ENCODE measurements around the gene PLEKHA6. TPM values are rescaled to one million over a fixed set of nuclear protein-coding genes. Genes with fewer than 3 reads are reported as not detected.

Gene PLEKHA6
- total RNA-seq, 1 experiment from 2014 or later = 2.1 TPM

DNA sequence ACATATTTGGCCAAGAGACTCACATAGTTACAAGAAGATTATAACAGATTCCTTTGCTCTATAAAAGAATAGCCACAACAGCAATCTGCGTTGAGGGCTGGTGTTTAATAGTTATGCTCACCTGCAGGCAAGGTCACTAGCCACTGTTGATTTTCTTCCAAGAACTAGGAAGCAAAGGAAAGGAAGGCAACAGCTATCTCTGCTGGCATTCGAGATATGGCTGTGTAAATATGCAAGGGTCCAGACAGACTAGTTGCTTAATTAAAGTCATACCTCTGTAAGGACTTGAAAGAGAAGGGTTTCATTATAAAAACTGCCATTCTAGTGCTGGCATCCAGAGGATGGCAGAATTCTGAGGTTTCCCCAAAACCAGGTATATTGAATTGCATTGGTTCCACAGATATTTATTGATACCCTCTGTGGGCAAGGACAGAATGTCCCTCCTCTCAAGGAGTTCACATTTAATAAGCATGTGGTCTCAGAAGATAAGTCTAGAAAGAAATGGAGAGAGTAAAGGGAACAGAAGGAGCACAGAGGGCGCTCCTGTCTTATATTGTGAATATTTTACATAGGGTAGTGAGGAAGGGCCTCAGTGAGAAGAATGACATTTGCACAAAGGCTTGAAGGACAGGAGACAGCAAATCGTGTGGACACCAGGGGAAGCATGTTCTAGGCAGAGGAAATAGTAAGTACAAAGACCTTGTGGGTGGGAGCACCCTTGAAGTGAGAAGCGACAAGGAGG is 23.6 kb upstream of the PLEKHA6 start:
- Histone ChIP-seq H3K18ac (ENCODE audit: insufficient read length, low read depth, low read length) (no peak overlapping the region), H3K27ac (ENCODE audit: insufficient read length, low read depth, low read length) (no peak overlapping the region), H3K27me3 (ENCODE audit: insufficient read depth, low read length) (peaks cover 6% of the 10 kb centered on the region; the same call in 1 of the 2 replicates), H3K79me2 (ENCODE audit: insufficient read depth, low read length) (no peaks in the 10 kb centered on the region), H2BK5ac (ENCODE audit: insufficient read length, low read length) (no peak overlapping the region), H4K20me1 (ENCODE audit: control insufficient read depth, insufficient read depth, insufficient read length) (no peaks in the 10 kb centered on the region), H3K23me2 (ENCODE audit: insufficient read length, low read depth, low read length, poor library complexity, severe bottlenecking) (peaks cover under 1% of the 10 kb centered on the region), H2BK12ac (ENCODE audit: insufficient read length, low read depth, low read length) (no peak overlapping the region), H3K79me1 (ENCODE audit: insufficient read depth, low read depth, low read length, poor library complexity, severe bottlenecking) (no peaks in the 10 kb centered on the region), H2BK15ac (ENCODE audit: low read depth, low read length) (no peak overlapping the region), H2AK5ac (ENCODE audit: insufficient read length, low read length) (no peak overlapping the region), H3K56ac (ENCODE audit: insufficient read length, low read depth, low read length) (no peak overlapping the region), H3K4ac (ENCODE audit: low read depth, low read length) (no peak overlapping the region), H3K23ac (ENCODE audit: insufficient read length, low read depth, low read length) (no peak overlapping the region), H2AFZ (ENCODE audit: low read length) (no peak overlapping the region), H3T11ph (ENCODE audit: low read length) (no peak overlapping the region), H3K4me2 (ENCODE audit: insufficient read depth, insufficient read length, low read length) (no peak overlapping the region), H3K4me1 (ENCODE audit: insufficient read depth, low read length) (no peaks in the 10 kb centered on the region; the same call in 1 of the 2 replicates), H3K9ac (ENCODE audit: extremely low read depth, insufficient read length, low read length) (no peak overlapping the region), H4K91ac (ENCODE audit: insufficient read length, low read depth, low read length) (no peak overlapping the region), H2BK20ac (ENCODE audit: low read depth, low read length, poor library complexity, severe bottlenecking) (no peak overlapping the region), H2BK120ac (ENCODE audit: low read depth, low read length, poor library complexity, severe bottlenecking) (no peak overlapping the region), H3K14ac (ENCODE audit: insufficient read depth, low read length) (no peak overlapping the region), H3K9me3 (ENCODE audit: control insufficient read depth, low read depth, low read length) (no peaks in the 10 kb centered on the region), H4K5ac (ENCODE audit: insufficient read length, low read depth, low read length) (no peak overlapping the region), H4K8ac (replicated peaks; ENCODE audit: insufficient read length, low read depth, low read length) (no peak overlapping the region)
- DNase-seq = no peak
- Mint-ChIP-seq H3K4me1 (peaks cover 2% of the 10 kb centered on the region in 2 experiments), H3K27ac (no peak overlapping the region), H3K36me3 (ENCODE audit: insufficient read depth in 1 of 3, low read depth in 3 of 3) (no peaks in the 10 kb centered on the region), H3K4me3 (no peak overlapping the region), H3K27me3 (ENCODE audit: low read depth) (peaks cover 28% of the 10 kb centered on the region), H3K9me3 (no peaks in the 10 kb centered on the region)
- WGBS (ENCODE audit: extremely low coverage, insufficient read length, low lambda C conversion rate) = no CpG with 5 or more reads among the region's 5 CpGs
- TF ChIP-seq, protein P1, sequence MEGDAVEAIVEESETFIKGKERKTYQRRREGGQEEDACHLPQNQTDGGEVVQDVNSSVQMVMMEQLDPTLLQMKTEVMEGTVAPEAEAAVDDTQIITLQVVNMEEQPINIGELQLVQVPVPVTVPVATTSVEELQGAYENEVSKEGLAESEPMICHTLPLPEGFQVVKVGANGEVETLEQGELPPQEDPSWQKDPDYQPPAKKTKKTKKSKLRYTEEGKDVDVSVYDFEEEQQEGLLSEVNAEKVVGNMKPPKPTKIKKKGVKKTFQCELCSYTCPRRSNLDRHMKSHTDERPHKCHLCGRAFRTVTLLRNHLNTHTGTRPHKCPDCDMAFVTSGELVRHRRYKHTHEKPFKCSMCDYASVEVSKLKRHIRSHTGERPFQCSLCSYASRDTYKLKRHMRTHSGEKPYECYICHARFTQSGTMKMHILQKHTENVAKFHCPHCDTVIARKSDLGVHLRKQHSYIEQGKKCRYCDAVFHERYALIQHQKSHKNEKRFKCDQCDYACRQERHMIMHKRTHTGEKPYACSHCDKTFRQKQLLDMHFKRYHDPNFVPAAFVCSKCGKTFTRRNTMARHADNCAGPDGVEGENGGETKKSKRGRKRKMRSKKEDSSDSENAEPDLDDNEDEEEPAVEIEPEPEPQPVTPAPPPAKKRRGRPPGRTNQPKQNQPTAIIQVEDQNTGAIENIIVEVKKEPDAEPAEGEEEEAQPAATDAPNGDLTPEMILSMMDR (conservative IDR thresholded peaks at IDR 0.05) = no peak
